Endometrial microvascular endothelial cells (primary cell): ENCODE measurements around the gene GABBR2. TPM values are rescaled to one million over a fixed set of nuclear protein-coding genes. Genes with fewer than 3 reads are reported as not detected.

Experiments
- in situ Hi-C: cut with HindIII; loops from 2 replicates; pipeline ENCODE4 v1.10.0; 2017; ENCODE audit warnings: low sequenced_read_pairs, low pct_unique_long_range_greater_than_20kb; ENCODE audit errors: inconsistent ontology term
- total RNA-seq: library from RNA; depleted of rRNA; stranded (reverse); fragments of >200 nt; gene quantifications from one replicate; pipeline ENCODE4 v1.2.3, GENCODE V29; 2015; ENCODE audit errors: inconsistent ontology term

Gene GABBR2
- total RNA-seq, 1 donor from 2014 or later = 17.3 TPM

- in situ Hi-C loops = no loop called here
Observed at GRCh38 chr9:98332405-98332831, 376.3 kb downstream of the GABBR2 start.

- in situ Hi-C loops = no loop called here
Observed at GRCh38 chr9:98331536-98332259, 377.0 kb downstream of the GABBR2 start.

GRCh38 chr9:98330831-98331230, 377.9 kb downstream of the GABBR2 start:
- in situ Hi-C loops = no loop called here

GRCh38 chr9:98329904-98330303, 378.8 kb downstream of the GABBR2 start:
- in situ Hi-C loops = no loop called here

GRCh38 chr9:98329281-98329680, 379.5 kb downstream of the GABBR2 start:
- in situ Hi-C loops = no loop called here

- in situ Hi-C loops = no loop called here
Observed at GRCh38 chr9:98328770-98329169, 380.0 kb downstream of the GABBR2 start.

- in situ Hi-C loops = no loop called here
Observed at GRCh38 chr9:98328141-98328540, 380.6 kb downstream of the GABBR2 start.

GRCh38 chr9:98327249-98327561, 381.5 kb downstream of the GABBR2 start:
- in situ Hi-C loops = no loop called here

- in situ Hi-C loops = no loop called here
Observed at GRCh38 chr9:98326459-98327248, 382.1 kb downstream of the GABBR2 start.

GRCh38 chr9:98324801-98325200, 383.9 kb downstream of the GABBR2 start:
- in situ Hi-C loops = no loop called here

GRCh38 chr9:98323831-98324135, 385.0 kb downstream of the GABBR2 start:
- in situ Hi-C loops = no loop called here

- in situ Hi-C loops = no loop called here
Observed at GRCh38 chr9:98323051-98323830, 385.5 kb downstream of the GABBR2 start.

- in situ Hi-C loops = no loop called here
Observed at GRCh38 chr9:98321269-98321668, 387.5 kb downstream of the GABBR2 start.

- in situ Hi-C loops = no loop called here
Observed at GRCh38 chr9:98318834-98319478, 389.8 kb downstream of the GABBR2 start.

GRCh38 chr9:98318041-98318790, 390.5 kb downstream of the GABBR2 start:
- in situ Hi-C loops = no loop called here

GRCh38 chr9:98317134-98317857, 391.4 kb downstream of the GABBR2 start:
- in situ Hi-C loops = no loop called here

GRCh38 chr9:98316445-98317133, 392.1 kb downstream of the GABBR2 start:
- in situ Hi-C loops = no loop called here
